ENCODE data around the gene RANBP2.
A peak's percentile ranks its signal among the peaks of the same experiment; 100 is the strongest.

- TF ChIP-seq CTCF (IDR thresholded peaks at IDR 0.05) (no peak), KAT7 (CRISPR knock-in tag; IDR thresholded peaks at IDR 0.05; ENCODE audit: borderline replicate concordance) (no peak), ZNF219 (CRISPR knock-in tag; IDR thresholded peaks at IDR 0.05; ENCODE audit: borderline replicate concordance) (no peak), E2F5 (CRISPR knock-in tag; IDR thresholded peaks at IDR 0.05) (peak; percentile 87), NR2C2 (CRISPR knock-in tag; IDR thresholded peaks at IDR 0.05) (no peak), ATF1 (CRISPR knock-in tag; IDR thresholded peaks at IDR 0.05) (no peak), HMGXB4 (CRISPR knock-in tag; IDR thresholded peaks at IDR 0.05) (peak; percentile 91)
Measured at GRCh38 chr2:108786354-108787215, 67.3 kb downstream of the RANBP2 start, which contains the start of gene CCDC138.
